GM19395 (cell line): Measurements from ENCODE around the gene TRIAP1.

Experiments used
- ATAC-seq: cut with Tn5 transposase; IDR thresholded peaks from one replicate; pipeline ENCODE4 v1.9.1; 2021; ENCODE audit warnings: mild to moderate bottlenecking, moderate library complexity; ENCODE audit not compliant: unreplicated experiment

TRIAP1 gene

GRCh38 chr12:120432772-120433525, 13.2 kb downstream of the TRIAP1 start:
- no peak for ATAC-seq

- ATAC-seq, result no peak
Observed at GRCh38 chr12:120429368-120429767, 16.8 kb downstream of the TRIAP1 start.

- ATAC-seq, result no peak
Observed at GRCh38 chr12:120428597-120429229, 17.5 kb downstream of the TRIAP1 start.

GRCh38 chr12:120425797-120426196, 20.4 kb downstream of the TRIAP1 start:
- no peak for ATAC-seq

- no peak for ATAC-seq
Observed at GRCh38 chr12:120422892-120423456, 23.2 kb downstream of the TRIAP1 start.

- ATAC-seq, result no peak
Observed at GRCh38 chr12:120421701-120422100, 24.5 kb downstream of the TRIAP1 start.

- no peak for ATAC-seq
Observed at GRCh38 chr12:120417917-120418580, 28.1 kb downstream of the TRIAP1 start.

GRCh38 chr12:120416490-120417216, 29.5 kb downstream of the TRIAP1 start:
- no peak for ATAC-seq

- ATAC-seq, result no peak
Observed at GRCh38 chr12:120413901-120414695, 32.1 kb downstream of the TRIAP1 start.

- ATAC-seq, result no peak
Observed at GRCh38 chr12:120412421-120412820, 33.8 kb downstream of the TRIAP1 start.

- ATAC-seq, result no peak
Observed at GRCh38 chr12:120408771-120409170, 37.4 kb downstream of the TRIAP1 start.

- ATAC-seq, result no peak
Observed at GRCh38 chr12:120406553-120406952, 39.6 kb downstream of the TRIAP1 start.

- no peak for ATAC-seq
Observed at GRCh38 chr12:120406069-120406468, 40.1 kb downstream of the TRIAP1 start.

GRCh38 chr12:120404271-120404670, 41.9 kb downstream of the TRIAP1 start:
- ATAC-seq, result no peak

- ATAC-seq, result no peak
Observed at GRCh38 chr12:120403869-120404268, 42.3 kb downstream of the TRIAP1 start.

- ATAC-seq, result no peak
Observed at GRCh38 chr12:120402217-120402616, 44.0 kb downstream of the TRIAP1 start.

GRCh38 chr12:120399531-120399930, 46.7 kb downstream of the TRIAP1 start:
- ATAC-seq, result no peak

- no peak for ATAC-seq
Observed at GRCh38 chr12:120397824-120398540, 48.2 kb downstream of the TRIAP1 start.
